HG03439 (cell line): ENCODE results near the gene TMEM163.

ENCODE experiments used
- ATAC-seq: cut with Tn5 transposase; IDR thresholded peaks from one replicate; pipeline ENCODE4 v1.9.1; 2021; ENCODE audit warnings: mild to moderate bottlenecking, moderate library complexity; ENCODE audit not compliant: unreplicated experiment

Gene TMEM163

GRCh38 chr2:134446383-134447017, 272.3 kb downstream of the TMEM163 start:
- ATAC-seq = no peak

- no peak for ATAC-seq
Observed at GRCh38 chr2:134445985-134446382, 272.8 kb downstream of the TMEM163 start.

- ATAC-seq = no peak
Observed at GRCh38 chr2:134445116-134445515, 273.7 kb downstream of the TMEM163 start.

GRCh38 chr2:134443814-134444480, 274.9 kb downstream of the TMEM163 start:
- ATAC-seq = no peak

DNA sequence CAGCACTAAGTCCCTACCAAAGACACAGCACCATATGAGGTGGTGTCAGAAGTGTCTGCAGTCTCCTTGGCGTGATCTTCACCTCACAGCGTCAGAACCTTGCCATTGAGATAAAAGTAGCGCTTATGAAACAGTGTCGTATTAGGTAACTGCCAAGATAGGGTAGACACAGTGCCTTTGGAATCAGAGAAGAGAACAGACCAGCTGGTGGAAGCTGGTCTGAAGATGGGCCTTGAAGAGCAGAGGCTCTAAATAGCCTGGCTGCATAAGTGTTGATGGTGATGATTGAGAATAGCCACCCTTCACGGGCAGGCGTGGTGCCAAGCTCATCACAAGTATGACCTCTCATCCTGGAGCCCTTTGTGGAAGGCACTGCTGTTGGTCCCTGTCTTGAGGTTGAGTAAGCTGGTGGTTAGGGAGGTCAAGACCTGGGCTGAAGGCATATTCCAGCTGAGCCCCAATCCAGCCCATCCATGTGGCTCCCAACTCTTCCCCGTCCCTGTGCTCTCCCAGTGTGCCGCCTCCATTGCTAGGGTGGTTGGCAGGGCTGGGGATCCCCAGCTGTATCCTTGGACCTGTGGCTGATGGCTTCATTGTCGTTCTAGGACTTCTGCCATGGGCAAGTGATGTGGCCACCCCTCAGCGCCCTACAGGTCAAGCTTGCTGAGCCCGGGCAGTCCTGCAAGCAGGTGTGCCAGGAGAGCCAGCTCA, 277.5 kb downstream of the TMEM163 start:
- ATAC-seq = no peak

DNA sequence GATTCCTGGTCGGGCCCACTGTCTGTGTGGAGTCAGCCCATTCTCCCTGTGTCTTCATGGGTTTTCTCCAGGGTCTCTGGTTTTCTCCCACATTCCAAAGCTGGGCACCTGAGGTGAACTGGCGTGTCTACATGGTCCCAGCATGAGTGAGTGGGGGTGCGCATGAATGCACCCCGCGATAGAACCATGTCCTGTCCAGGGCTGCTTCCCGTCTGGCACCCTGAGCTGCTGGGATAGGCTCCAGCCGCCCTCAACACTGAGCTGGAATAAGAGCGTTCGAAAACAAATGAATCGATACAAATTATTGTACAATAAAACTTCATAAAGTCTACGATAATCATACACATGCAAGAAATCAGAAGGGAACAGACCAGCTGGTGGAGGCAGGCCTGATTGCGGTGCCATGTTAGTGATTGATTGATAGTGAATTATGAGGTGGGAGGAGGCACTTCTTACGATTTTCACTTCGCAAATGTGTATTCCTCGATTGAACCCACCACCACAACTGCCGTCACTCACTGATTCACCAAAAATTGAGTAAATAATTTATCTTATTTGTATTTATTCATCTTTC, 278.4 kb downstream of the TMEM163 start:
- ATAC-seq = no peak

- ATAC-seq = no peak
Observed at GRCh38 chr2:134438371-134438770, 280.4 kb downstream of the TMEM163 start.

DNA sequence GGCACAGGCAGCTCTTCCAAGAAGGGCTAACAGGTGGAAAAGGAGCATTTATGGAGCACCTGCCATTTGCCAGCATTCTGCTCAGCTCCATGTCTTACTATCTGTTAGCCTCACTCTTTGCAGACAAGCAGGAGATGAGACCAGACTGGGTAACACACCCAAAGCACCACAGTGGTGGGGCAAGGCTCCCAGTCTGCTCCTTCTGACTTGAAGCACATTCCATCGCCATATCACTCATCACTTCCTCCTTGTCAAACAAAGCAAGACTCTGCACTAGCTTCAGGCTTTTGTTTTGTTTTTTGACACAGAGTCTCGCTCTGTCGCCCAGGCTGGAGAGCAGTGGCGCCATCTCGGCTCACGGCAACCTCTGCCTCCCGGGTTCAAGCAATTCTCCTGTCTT, 282.1 kb downstream of the TMEM163 start:
- no peak for ATAC-seq

- no peak for ATAC-seq
Observed at GRCh38 chr2:134435936-134436335, 282.9 kb downstream of the TMEM163 start.

DNA sequence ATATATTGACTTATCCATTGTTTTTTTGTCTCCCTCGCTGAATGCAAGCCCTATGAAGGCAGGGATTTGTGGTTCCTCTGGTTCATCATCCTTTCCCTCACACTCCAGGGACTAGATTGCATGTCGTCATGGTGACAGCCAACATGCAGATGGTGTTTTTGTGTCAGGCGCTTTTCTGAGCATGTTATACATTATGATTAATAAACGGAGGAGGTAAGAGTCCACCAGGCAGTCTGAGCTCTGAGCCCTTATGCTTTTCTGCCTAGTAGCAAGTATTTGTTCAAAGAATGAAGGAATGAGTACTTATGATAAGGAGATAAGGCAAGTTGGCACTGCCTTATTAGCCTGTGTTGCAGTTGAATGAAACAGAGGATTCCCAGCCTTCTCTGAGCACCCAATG, 283.3 kb downstream of the TMEM163 start:
- ATAC-seq = no peak

DNA sequence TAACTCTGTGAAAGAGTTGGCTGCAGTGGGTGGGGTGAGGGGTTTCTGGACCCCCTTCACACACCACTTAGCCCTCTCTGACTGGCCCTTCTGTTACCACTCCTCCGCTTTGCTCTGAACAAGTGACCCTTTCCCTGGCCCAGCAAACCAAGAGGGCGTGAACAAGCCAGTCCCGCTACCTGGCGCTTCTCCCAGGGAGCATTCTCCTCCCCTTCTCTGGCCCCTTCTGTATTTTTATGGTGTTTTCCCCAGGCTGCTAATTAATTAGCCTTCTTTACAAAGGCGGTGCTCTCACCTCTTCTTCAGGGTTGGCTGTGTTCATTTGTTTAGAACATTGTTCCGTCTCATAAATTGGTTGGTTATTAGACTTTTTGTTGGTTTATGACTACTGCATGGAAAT, 284.8 kb downstream of the TMEM163 start:
- no peak for ATAC-seq

- ATAC-seq = no peak
Observed at GRCh38 chr2:134433469-134433868, 285.3 kb downstream of the TMEM163 start.

DNA sequence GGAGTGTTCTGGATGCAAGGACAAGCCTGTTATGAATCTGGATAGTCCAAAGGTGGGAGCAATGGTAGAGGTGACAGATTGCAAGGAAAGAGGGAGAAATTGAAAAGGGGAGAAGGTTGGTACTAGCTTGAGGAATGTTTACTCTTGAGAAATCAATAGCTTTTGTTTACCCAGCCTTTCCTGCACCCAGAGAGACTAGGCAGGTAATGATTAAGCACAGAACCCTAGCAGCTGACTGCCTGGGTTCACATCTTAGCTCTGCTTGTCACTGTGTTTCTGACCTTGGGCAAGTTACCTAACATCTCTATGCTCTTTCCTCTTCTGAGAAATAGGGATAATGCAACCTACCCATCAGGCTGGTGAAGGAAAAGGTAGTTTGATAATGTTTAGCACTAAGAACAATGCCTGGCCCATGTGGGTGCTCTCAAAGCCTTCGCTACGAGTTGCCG, 286.3 kb downstream of the TMEM163 start:
- ATAC-seq = no peak

DNA sequence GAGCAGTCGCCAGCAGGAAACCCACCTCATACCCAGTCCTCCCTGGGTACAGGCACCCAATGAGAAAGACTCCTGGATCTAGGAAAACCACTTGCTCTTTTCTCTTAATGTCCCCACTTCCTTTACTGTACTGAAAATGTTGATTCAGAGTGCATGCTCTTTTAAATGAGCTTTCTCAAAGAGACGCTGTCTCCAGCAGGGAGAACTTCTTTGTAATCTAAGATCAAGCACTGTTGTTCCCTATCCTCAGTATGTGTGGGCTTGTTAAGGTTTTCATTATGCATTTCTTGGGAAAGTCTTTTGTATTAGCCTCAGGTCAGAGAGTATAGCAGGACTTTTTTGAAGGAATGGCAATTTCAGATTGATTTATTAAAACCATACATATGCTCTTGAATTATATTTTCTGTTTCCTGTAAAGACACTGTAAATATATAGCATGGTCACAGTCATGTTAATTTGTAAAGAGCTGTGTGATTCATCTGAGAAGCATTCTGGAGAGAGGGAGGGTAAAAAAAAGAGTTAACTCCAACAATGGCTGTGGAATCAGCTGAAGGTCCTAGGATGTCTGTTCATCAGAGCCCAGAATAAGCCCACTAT, 286.9 kb downstream of the TMEM163 start:
- no peak for ATAC-seq

DNA sequence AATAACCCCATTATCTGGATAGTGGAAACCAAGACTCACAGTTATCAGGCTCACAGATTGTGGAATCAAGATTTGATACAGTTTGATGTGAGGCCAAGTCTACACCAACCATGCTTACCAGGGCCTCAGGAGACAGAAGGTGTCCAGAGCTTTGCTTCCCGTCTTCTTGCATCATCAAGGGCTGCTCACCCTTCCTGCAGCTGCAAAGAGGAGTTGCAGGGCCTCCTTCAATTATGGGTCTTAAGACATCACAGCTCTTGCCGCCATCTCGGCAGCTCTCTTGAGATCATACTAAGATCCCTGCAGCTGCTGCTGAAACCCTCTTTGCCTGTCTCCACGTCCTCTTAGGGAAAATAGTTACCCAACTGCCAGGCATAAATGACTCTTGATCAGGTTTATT, 288.9 kb downstream of the TMEM163 start:
- ATAC-seq = no peak

DNA sequence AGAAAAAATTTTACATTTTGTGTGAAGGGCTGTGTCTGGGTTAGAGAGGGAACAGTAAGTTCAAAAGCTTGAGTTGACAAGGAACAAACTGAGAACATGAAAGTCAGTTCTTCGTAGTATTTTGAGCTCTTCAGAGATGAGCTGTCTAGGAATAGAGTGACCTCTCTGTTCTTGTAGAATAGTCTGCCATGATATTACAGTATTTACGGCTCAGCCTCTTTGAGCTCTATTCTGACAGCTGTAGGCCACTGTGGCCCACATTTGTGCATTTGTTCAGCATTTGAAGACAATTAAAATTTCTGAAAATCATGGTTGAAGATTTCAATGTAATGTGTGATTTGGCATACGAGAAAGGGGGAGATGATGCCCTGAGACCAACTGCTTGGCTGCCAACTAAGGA, 292.1 kb downstream of the TMEM163 start:
- no peak for ATAC-seq

- no peak for ATAC-seq
Observed at GRCh38 chr2:134425724-134426496, 292.9 kb downstream of the TMEM163 start.

- no peak for ATAC-seq
Observed at GRCh38 chr2:134421556-134422328, 297.1 kb downstream of the TMEM163 start.

GRCh38 chr2:134420920-134421319, 297.9 kb downstream of the TMEM163 start:
- ATAC-seq = no peak

DNA sequence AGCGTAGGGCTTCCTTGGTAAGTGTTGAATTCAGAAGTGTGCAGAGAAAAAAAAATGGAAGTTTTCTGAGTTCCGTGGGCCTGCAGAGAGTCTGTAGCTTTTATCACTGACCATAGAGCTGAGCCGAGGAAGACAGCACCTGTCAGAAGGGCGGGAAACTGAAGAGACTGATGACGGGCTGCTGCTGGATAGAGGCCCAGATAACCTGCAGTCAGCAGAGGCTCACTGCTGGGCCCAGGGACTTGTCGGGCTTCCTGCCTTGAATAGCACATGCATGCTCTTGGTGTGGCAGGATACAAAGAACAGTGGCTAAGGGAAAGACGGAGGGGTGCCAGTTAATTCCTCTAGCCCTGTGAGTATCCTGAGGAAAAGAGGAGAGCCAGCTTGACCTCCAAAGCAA, 298.5 kb downstream of the TMEM163 start:
- no peak for ATAC-seq
